Upper lobe of right lung (tissue), 1 donor: ENCODE results near the gene PRCP. TPM values are rescaled to one million over a fixed set of nuclear protein-coding genes. Genes with fewer than 3 reads are reported as not detected.
A peak's percentile ranks its signal among the peaks of the same experiment; 100 is the strongest.

ENCODE experiments used
- ATAC-seq: fragments of 200-7000 bp; cut with Tn5 transposase; one replicate; pipeline ENCODE4 v1.9.1; 2020; ENCODE audit warnings: mild to moderate bottlenecking, moderate library complexity
- DNase-seq: peaks from one replicate; pipeline ENCODE4 v3.0.0-alpha.2; 2020
- H3K27ac ChIP-seq: fragments of 200-600 bp; one replicate; pipeline ENCODE4 v1.8.0; 2022
- H3K27me3 ChIP-seq: fragments of 200-600 bp; one replicate; pipeline ENCODE4 v1.8.0; 2022; ENCODE audit warnings: mild to moderate bottlenecking
- H3K36me3 ChIP-seq: fragments of 200-600 bp; one replicate; pipeline ENCODE4 v1.8.0; 2022
- H3K4me1 ChIP-seq: fragments of 200-600 bp; one replicate; pipeline ENCODE4 v1.8.0; 2022
- H3K4me3 ChIP-seq: fragments of 200-600 bp; one replicate; pipeline ENCODE4 v1.8.0; 2022; ENCODE audit warnings: mild to moderate bottlenecking
- H3K9me3 ChIP-seq: fragments of 200-600 bp; one replicate; pipeline ENCODE4 v1.8.0; 2022
- CTCF ChIP-seq: fragments of 200-600 bp; IDR thresholded peaks from one replicate; pipeline ENCODE4 v1.8.0; 2022; ENCODE audit warnings: antibody characterized with exemption
- intact Hi-C: fragments of 100-400 bp; cut with DNase I; formaldehyde crosslinking; loops from one replicate; pipeline ENCODE4 v1.11.0; 2022
- total RNA-seq: library from RNA; stranded (reverse); fragmentation: NEBNext Ultra II Directional; extraction: Animal tissue kit (Norgen Biotek cat#: 25700); gene quantifications from one replicate; pipeline ENCODE4 v1.2.1, GENCODE V29; 2021
- donor health status: DM: no; HTN: yes; CAD: no; lungs with severe emphysema.

PRCP gene
- total RNA-seq, 1 donor from 2014 or later: 91.3 TPM

- DNase-seq: no peak
- no peak overlapping the region for H3K4me3 ChIP-seq
- no peak for TF ChIP-seq CTCF
- H3K27ac ChIP-seq: no peak overlapping the region
- no peaks in the 10 kb centered on the region for H3K9me3 ChIP-seq
- intact Hi-C loops: no loop called here
- H3K4me1 ChIP-seq: peaks cover 20% of the 10 kb centered on the region
- ATAC-seq: no peak
- no peaks in the 10 kb centered on the region for H3K36me3 ChIP-seq
- no peaks in the 10 kb centered on the region for H3K27me3 ChIP-seq
Measured at GRCh38 chr11:82865841-82866240, 34.4 kb downstream of the PRCP start.

GRCh38 chr11:82864268-82864667 lies 36.0 kb downstream of the PRCP start:
- intact Hi-C loops: no loop called here

GRCh38 chr11:82863209-82863608 lies 37.0 kb downstream of the PRCP start:
- ATAC-seq: no peak
- H3K27me3 ChIP-seq: no peaks in the 10 kb centered on the region
- intact Hi-C loops: no loop called here
- no peak overlapping the region for H3K27ac ChIP-seq
- peaks cover 9% of the 10 kb centered on the region for H3K4me1 ChIP-seq
- H3K9me3 ChIP-seq: no peaks in the 10 kb centered on the region
- no peak for DNase-seq
- no peak overlapping the region for H3K4me3 ChIP-seq
- H3K36me3 ChIP-seq: no peaks in the 10 kb centered on the region
- no peak for TF ChIP-seq CTCF

More at GRCh38 chr11:82864268-82864667, 36.0 kb downstream of the PRCP start:
- peaks cover 9% of the 10 kb centered on the region for H3K4me1 ChIP-seq
- H3K9me3 ChIP-seq: no peaks in the 10 kb centered on the region
- no peaks in the 10 kb centered on the region for H3K27me3 ChIP-seq
- ATAC-seq: peak; percentile 97
- H3K4me3 ChIP-seq: no peak overlapping the region
- DNase-seq: peak; percentile 81
- TF ChIP-seq CTCF: peak; percentile 61
- H3K36me3 ChIP-seq: no peaks in the 10 kb centered on the region
- H3K27ac ChIP-seq: no peak overlapping the region

GRCh38 chr11:82862379-82862778 lies 37.9 kb downstream of the PRCP start:
- ATAC-seq (no peak), DNase-seq (no peak)
- Histone ChIP-seq H3K27me3 (no peaks in the 10 kb centered on the region), H3K27ac (no peak overlapping the region), H3K36me3 (no peaks in the 10 kb centered on the region), H3K4me3 (no peak overlapping the region), H3K4me1 (peaks cover 9% of the 10 kb centered on the region), H3K9me3 (no peaks in the 10 kb centered on the region)
- intact Hi-C loops: no loop called here
- no peak for TF ChIP-seq CTCF

- no peak overlapping the region for H3K27ac ChIP-seq
- peaks cover 9% of the 10 kb centered on the region for H3K4me1 ChIP-seq
- intact Hi-C loops: no loop called here
- DNase-seq: no peak
- no peaks in the 10 kb centered on the region for H3K36me3 ChIP-seq
- no peak for TF ChIP-seq CTCF
- H3K9me3 ChIP-seq: no peaks in the 10 kb centered on the region
- ATAC-seq: no peak
- no peaks in the 10 kb centered on the region for H3K27me3 ChIP-seq
- no peak overlapping the region for H3K4me3 ChIP-seq
Measured at GRCh38 chr11:82859750-82860149, 40.5 kb downstream of the PRCP start.

- H3K4me3 ChIP-seq: no peak overlapping the region
- H3K27ac ChIP-seq: no peak overlapping the region
- no peak for ATAC-seq
- H3K27me3 ChIP-seq: no peaks in the 10 kb centered on the region
- no peaks in the 10 kb centered on the region for H3K9me3 ChIP-seq
- intact Hi-C loops: no loop called here
- TF ChIP-seq CTCF: no peak
- DNase-seq: no peak
- H3K4me1 ChIP-seq: no peaks in the 10 kb centered on the region
- no peaks in the 10 kb centered on the region for H3K36me3 ChIP-seq
Measured at GRCh38 chr11:82858556-82859091, 41.6 kb downstream of the PRCP start.
